WTC11 (cell line): ENCODE results near the gene SLC45A3.

Experiments used
- ATF1 ChIP-seq: sonication (generic); formaldehyde crosslinking; IDR thresholded peaks from 2 replicates; pipeline ENCODE4 v1.8.1; 2023; ENCODE audit warnings: mild to moderate bottlenecking, moderate library complexity, missing genetic modification reagents
- ELF4 ChIP-seq: sonication (generic); formaldehyde crosslinking; IDR thresholded peaks from 2 replicates; pipeline ENCODE4 v1.8.1; 2022; ENCODE audit warnings: low read depth, mild to moderate bottlenecking, moderate library complexity, missing genetic modification reagents
- ETV6 ChIP-seq: sonication (generic); formaldehyde crosslinking; IDR thresholded peaks from 2 replicates; pipeline ENCODE4 v1.8.1; 2022; ENCODE audit warnings: mild to moderate bottlenecking, missing genetic modification reagents
- KAT7 ChIP-seq: sonication (generic); formaldehyde crosslinking; IDR thresholded peaks from 2 replicates; pipeline ENCODE4 v1.8.1; 2023; ENCODE audit warnings: missing genetic modification reagents, mild to moderate bottlenecking, borderline replicate concordance
- SP1 ChIP-seq: sonication (generic); formaldehyde crosslinking; conservative IDR thresholded peaks from 2 replicates; pipeline ENCODE4 v1.8.1; 2022; ENCODE audit warnings: missing genetic modification reagents
- TP53 ChIP-seq: sonication (generic); formaldehyde crosslinking; IDR thresholded peaks from 2 replicates; pipeline ENCODE4 v1.8.1; 2023; ENCODE audit warnings: mild to moderate bottlenecking, missing genetic modification reagents
- ZBTB21 ChIP-seq: sonication (generic); formaldehyde crosslinking; IDR thresholded peaks from 2 replicates; pipeline ENCODE4 v1.8.1; 2023; ENCODE audit warnings: mild to moderate bottlenecking, missing genetic modification reagents, borderline replicate concordance
- TF ChIP-seq, protein P1 (sequence below): fragments of 200-600 bp; IDR thresholded peaks from 2 replicates; pipeline ENCODE4 v1.8.0; 2022; ENCODE audit warnings: antibody characterized with exemption

DNA sequence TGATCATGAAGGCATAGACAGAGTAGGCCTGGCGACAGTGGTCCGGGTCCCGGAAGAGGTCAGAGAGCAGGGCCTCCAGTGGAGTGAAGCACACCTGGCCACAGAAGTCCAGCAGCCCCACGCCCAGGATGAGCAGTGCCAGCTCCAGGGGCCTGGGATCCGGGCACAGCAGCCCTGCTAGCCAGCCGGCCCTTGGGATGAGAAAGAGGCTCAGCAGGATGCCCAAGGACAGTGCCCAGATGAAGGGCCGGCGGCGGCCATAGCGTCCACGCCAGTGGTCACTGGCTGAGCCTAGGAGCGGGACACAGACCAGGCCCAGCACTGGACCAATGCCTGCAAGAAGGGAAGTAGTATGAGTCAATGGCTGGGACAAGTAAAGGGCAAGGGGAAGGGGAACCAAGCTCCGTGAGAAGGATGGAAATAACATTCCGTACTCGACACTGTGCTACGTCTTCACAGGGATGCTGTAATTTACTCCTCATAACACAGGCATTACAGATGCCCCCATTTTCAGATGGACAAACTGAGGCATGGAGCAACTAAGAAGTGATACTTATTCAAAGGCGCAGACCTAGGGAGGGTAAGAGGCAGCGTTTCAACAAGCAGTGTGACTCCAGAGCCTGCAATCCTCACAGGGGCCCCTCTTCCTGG, 16.9 kb downstream of the SLC45A3 start:
- TF ChIP-seq, protein P1, sequence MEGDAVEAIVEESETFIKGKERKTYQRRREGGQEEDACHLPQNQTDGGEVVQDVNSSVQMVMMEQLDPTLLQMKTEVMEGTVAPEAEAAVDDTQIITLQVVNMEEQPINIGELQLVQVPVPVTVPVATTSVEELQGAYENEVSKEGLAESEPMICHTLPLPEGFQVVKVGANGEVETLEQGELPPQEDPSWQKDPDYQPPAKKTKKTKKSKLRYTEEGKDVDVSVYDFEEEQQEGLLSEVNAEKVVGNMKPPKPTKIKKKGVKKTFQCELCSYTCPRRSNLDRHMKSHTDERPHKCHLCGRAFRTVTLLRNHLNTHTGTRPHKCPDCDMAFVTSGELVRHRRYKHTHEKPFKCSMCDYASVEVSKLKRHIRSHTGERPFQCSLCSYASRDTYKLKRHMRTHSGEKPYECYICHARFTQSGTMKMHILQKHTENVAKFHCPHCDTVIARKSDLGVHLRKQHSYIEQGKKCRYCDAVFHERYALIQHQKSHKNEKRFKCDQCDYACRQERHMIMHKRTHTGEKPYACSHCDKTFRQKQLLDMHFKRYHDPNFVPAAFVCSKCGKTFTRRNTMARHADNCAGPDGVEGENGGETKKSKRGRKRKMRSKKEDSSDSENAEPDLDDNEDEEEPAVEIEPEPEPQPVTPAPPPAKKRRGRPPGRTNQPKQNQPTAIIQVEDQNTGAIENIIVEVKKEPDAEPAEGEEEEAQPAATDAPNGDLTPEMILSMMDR: no peak
- no peak for TF ChIP-seq TP53 (CRISPR knock-in tag)
- no peak for TF ChIP-seq KAT7
- TF ChIP-seq ETV6: no peak
- no peak for TF ChIP-seq ATF1 (CRISPR knock-in tag)
- no peak for TF ChIP-seq ELF4 (CRISPR knock-in tag)
- no peak for TF ChIP-seq SP1 (CRISPR knock-in tag)
- TF ChIP-seq ZBTB21: no peak
